Measurements from ENCODE around the gene SCFD2. TPM values are rescaled to one million over a fixed set of nuclear protein-coding genes. Genes with fewer than 3 reads are reported as not detected.
"Not testable (repeated sequence)": the region's sequence is repeated elsewhere in the genome, so short reads cannot be mapped to it uniquely, and the experiment has no call there.

SCFD2 gene
- total and polyA plus RNA-seq, 4 donors: 4.3 to 28.8 (median 7.4) TPM

DNA sequence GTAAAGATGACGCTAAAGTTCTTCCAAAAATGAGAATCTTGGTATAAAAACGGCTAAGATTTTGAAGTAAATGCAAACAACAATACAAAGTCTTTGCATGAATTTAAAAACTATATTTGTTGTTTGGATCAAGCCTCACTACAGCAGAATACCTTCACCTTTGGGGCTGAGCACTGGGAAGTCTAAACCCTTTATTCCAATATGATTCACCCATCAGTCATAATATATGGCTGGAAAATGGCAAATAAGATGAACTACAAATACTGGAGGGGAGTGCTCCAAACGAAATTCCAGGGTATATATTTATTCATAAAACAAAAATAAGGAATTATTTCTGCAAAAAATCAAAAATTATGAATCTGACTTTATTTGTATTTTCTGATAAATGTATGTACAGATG, 138.4 kb downstream of the SCFD2 start:
- Histone ChIP-seq H3K27me3 (ENCODE audit: control insufficient read depth in 4 of 4, insufficient read depth in 4 of 4, low read length in 3 of 4) (no peaks in the 10 kb centered on the region), H3K4me3 (ENCODE audit: low read depth in 1 of 3, low read length in 3 of 3) (no peak overlapping the region), H3K27ac (ENCODE audit: low read depth in 1 of 2, low read length in 2 of 2) (no peak overlapping the region), H3K9me3 (ENCODE audit: control insufficient read depth in 4 of 4, low read length in 3 of 4) (no peaks in the 10 kb centered on the region), H3K4me1 (ENCODE audit: control insufficient read depth in 4 of 4, insufficient read depth in 4 of 4, low read length in 3 of 4) (no peaks in the 10 kb centered on the region), H3K36me3 (ENCODE audit: control insufficient read depth in 4 of 4, insufficient read depth in 3 of 4, low read depth in 1 of 4, low read length in 3 of 4) (no peaks in the 10 kb centered on the region), H3K9ac (ENCODE audit: low read depth in 1 of 2, low read length in 2 of 2) (no peak overlapping the region)
- DNase-seq (ENCODE audit: low spot score): no peak
- no peak for TF ChIP-seq RAD21 (IDR thresholded peaks at IDR 0.05)
- TF ChIP-seq, protein P1, sequence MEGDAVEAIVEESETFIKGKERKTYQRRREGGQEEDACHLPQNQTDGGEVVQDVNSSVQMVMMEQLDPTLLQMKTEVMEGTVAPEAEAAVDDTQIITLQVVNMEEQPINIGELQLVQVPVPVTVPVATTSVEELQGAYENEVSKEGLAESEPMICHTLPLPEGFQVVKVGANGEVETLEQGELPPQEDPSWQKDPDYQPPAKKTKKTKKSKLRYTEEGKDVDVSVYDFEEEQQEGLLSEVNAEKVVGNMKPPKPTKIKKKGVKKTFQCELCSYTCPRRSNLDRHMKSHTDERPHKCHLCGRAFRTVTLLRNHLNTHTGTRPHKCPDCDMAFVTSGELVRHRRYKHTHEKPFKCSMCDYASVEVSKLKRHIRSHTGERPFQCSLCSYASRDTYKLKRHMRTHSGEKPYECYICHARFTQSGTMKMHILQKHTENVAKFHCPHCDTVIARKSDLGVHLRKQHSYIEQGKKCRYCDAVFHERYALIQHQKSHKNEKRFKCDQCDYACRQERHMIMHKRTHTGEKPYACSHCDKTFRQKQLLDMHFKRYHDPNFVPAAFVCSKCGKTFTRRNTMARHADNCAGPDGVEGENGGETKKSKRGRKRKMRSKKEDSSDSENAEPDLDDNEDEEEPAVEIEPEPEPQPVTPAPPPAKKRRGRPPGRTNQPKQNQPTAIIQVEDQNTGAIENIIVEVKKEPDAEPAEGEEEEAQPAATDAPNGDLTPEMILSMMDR (IDR thresholded peaks at IDR 0.05; ENCODE audit: low read depth, low read length, missing input control): no peak
- TF ChIP-seq YY1 (IDR thresholded peaks at IDR 0.05): no peak
- TF ChIP-seq EGR1 (IDR thresholded peaks at IDR 0.05; ENCODE audit: low read depth in 2 of 2): no peak
- TF ChIP-seq, protein P2, sequence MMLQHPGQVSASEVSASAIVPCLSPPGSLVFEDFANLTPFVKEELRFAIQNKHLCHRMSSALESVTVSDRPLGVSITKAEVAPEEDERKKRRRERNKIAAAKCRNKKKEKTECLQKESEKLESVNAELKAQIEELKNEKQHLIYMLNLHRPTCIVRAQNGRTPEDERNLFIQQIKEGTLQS (IDR thresholded peaks at IDR 0.05): no peak
- TF ChIP-seq JUND (IDR thresholded peaks at IDR 0.05): no peak
- no peak for TF ChIP-seq RXRA (IDR thresholded peaks at IDR 0.05)
- TF ChIP-seq, protein P3, sequence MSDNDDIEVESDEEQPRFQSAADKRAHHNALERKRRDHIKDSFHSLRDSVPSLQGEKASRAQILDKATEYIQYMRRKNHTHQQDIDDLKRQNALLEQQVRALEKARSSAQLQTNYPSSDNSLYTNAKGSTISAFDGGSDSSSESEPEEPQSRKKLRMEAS (IDR thresholded peaks at IDR 0.05): no peak
- TF ChIP-seq SP1 (IDR thresholded peaks at IDR 0.05): no peak
- TF ChIP-seq GABPA (IDR thresholded peaks at IDR 0.05 in 1 of 2, conservative IDR thresholded peaks at IDR 0.05 in 1 of 2): no peak
- TF ChIP-seq HNF4G (IDR thresholded peaks at IDR 0.05): no peak
- no peak for TF ChIP-seq FOXA1 (IDR thresholded peaks at IDR 0.05)
- WGBS: 80% methylated on average over 3 of the region's 3 CpGs

DNA sequence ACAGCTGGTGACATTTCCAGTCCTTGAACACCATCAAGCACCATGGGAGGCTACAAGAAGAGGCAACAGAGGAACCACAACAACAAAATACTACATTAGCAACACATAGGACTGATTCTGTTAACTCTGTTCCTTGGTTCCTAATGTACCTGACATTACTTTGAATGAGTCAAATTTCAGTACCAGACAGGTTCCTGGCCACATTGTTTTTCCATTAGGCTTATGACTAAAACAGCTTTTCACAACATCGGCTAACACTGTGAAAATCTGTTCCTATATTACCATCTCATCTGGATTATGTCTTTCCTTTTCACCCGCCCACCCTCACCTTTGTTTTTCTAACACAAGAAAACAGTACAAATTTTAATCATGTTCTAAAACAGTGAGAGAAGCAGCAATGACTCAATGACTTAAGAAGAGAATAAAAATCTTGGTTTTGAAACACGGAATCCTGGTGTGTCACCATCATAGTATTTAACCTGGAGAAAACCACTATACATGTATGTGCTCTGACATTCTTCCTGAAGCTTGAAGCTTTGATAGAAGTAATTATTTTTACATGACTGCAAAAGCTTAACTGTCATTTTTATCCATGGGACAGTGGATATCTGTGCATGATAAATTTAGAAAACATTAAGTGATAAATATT, 143.9 kb downstream of the SCFD2 start:
- H3K4me3 ChIP-seq (ENCODE audit: low read depth in 1 of 3, low read length in 3 of 3): no peak overlapping the region
- H3K27ac ChIP-seq (ENCODE audit: low read depth in 1 of 2, low read length in 2 of 2): no peak overlapping the region
- no peak for DNase-seq (ENCODE audit: low spot score)
- H3K36me3 ChIP-seq (ENCODE audit: control insufficient read depth in 4 of 4, insufficient read depth in 3 of 4, low read depth in 1 of 4, low read length in 3 of 4): no peaks in the 10 kb centered on the region
- H3K27me3 ChIP-seq (ENCODE audit: control insufficient read depth in 4 of 4, insufficient read depth in 4 of 4, low read length in 3 of 4): no peaks in the 10 kb centered on the region
- H3K4me1 ChIP-seq (ENCODE audit: control insufficient read depth in 4 of 4, insufficient read depth in 4 of 4, low read length in 3 of 4): no peaks in the 10 kb centered on the region
- H3K9me3 ChIP-seq (ENCODE audit: control insufficient read depth in 4 of 4, low read length in 3 of 4): no peaks in the 10 kb centered on the region
- no peak overlapping the region for H3K9ac ChIP-seq (ENCODE audit: low read depth in 1 of 2, low read length in 2 of 2)
- TF ChIP-seq, protein P3 (IDR thresholded peaks at IDR 0.05): no peak
- TF ChIP-seq YY1 (IDR thresholded peaks at IDR 0.05): no peak
- no peak for TF ChIP-seq TAF1 (conservative IDR thresholded peaks at IDR 0.05)
- TF ChIP-seq HNF4A (conservative IDR thresholded peaks at IDR 0.05): no peak
- no peak for TF ChIP-seq GABPA (IDR thresholded peaks at IDR 0.05 in 1 of 2, conservative IDR thresholded peaks at IDR 0.05 in 1 of 2)
- no peak for TF ChIP-seq RXRA (IDR thresholded peaks at IDR 0.05)
- no peak for TF ChIP-seq SP1 (IDR thresholded peaks at IDR 0.05)
- TF ChIP-seq JUND (IDR thresholded peaks at IDR 0.05): no peak
- TF ChIP-seq, protein P4, sequence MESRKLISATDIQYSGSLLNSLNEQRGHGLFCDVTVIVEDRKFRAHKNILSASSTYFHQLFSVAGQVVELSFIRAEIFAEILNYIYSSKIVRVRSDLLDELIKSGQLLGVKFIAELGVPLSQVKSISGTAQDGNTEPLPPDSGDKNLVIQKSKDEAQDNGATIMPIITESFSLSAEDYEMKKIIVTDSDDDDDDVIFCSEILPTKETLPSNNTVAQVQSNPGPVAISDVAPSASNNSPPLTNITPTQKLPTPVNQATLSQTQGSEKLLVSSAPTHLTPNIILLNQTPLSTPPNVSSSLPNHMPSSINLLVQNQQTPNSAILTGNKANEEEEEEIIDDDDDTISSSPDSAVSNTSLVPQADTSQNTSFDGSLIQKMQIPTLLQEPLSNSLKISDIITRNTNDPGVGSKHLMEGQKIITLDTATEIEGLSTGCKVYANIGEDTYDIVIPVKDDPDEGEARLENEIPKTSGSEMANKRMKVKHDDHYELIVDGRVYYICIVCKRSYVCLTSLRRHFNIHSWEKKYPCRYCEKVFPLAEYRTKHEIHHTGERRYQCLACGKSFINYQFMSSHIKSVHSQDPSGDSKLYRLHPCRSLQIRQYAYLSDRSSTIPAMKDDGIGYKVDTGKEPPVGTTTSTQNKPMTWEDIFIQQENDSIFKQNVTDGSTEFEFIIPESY (IDR thresholded peaks at IDR 0.05): no peak
- no peak for TF ChIP-seq FOXA2 (IDR thresholded peaks at IDR 0.05)
- TF ChIP-seq HNF4G (IDR thresholded peaks at IDR 0.05): no peak
- TF ChIP-seq RAD21 (IDR thresholded peaks at IDR 0.05): no peak
- TF ChIP-seq, protein P2 (IDR thresholded peaks at IDR 0.05): no peak
- TF ChIP-seq NR2F2 (IDR thresholded peaks at IDR 0.05): no peak
- WGBS: 96% methylated on average over 3 of the region's 3 CpGs

DNA sequence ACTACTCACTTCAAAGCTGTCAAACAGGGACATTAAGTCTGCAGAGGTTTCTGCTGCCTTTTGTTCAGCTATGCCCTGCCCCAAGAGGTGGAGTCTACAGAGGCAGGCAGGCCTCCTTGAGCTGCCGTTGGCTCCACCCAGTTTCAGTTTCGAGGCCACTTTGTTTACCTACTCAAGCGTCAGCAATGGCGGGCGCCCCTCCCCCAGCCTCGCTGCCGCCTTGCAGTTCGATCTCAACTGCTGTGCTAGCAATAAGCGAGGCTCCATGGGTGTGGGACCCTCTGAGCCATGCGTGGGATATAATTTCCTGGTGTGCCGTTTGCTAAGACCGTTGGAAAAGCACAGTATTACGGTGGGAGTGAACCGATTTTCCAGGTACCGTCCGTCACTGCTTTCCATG, 146.7 kb downstream of the SCFD2 start:
- not testable (repeated sequence) for H3K9ac ChIP-seq (ENCODE audit: low read depth in 1 of 2, low read length in 2 of 2); DNase-seq (ENCODE audit: low spot score); H3K27me3 ChIP-seq (ENCODE audit: control insufficient read depth in 4 of 4, insufficient read depth in 4 of 4, low read length in 3 of 4); H3K9me3 ChIP-seq (ENCODE audit: control insufficient read depth in 4 of 4, low read length in 3 of 4); H3K4me1 ChIP-seq (ENCODE audit: control insufficient read depth in 4 of 4, insufficient read depth in 4 of 4, low read length in 3 of 4); H3K4me3 ChIP-seq (ENCODE audit: low read depth in 1 of 3, low read length in 3 of 3); H3K36me3 ChIP-seq (ENCODE audit: control insufficient read depth in 4 of 4, insufficient read depth in 3 of 4, low read depth in 1 of 4, low read length in 3 of 4); H3K27ac ChIP-seq (ENCODE audit: low read depth in 1 of 2, low read length in 2 of 2)
- 97% methylated on average over 16 of the region's 16 CpGs for WGBS
